HG03280 (cell line): Measurements from ENCODE around the gene CGN.

ENCODE experiments used
- ATAC-seq: cut with Tn5 transposase; IDR thresholded peaks from one replicate; pipeline ENCODE4 v1.9.1; 2021; ENCODE audit warnings: mild to moderate bottlenecking, moderate library complexity; ENCODE audit not compliant: unreplicated experiment

Gene CGN

DNA sequence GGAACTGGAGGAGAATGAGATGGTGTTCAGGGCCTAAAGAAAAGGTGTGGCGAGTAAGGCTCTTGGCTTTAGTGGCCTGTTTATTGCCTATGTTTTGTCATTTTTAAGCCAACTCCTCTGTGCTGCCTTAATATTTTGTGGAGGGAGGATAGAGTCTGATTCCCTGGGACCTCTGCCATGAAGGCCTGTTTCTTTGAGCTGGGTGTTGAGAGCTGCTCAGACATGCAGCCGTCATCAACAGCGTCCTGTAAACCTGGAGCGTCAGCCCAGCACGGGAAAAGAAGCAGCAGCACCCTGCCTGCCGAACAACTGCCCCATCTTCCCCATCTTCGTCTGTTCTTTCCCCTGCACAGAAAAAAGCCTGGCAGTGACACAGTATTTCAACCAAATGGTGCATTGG lies 73.6 kb downstream of the CGN start:
- no peak for ATAC-seq

DNA sequence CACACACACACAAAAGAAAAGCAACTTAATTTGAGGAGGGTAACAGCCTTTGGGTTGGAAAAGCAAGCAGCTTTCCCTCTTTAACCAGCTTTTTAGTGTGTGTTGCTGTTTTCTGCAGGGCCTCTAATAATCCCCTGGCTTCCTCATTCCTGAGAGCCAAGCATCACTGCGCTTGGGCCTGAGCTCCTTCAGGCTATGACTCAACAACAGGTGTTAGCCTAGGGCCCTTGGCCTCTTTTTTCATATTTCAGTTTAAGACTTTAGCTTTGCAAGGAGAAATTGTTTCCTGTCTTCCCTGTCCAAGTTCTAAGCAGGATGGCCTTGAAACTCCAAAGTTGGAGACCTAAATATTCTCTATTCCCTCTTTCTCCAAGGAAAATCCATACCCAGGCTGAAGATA lies 74.4 kb downstream of the CGN start:
- ATAC-seq = no peak
